OCI-LY1 (cell line): ENCODE measurements around the gene HACE1.

Experiments used
- H2AFZ ChIP-seq: fragments of 200-600 bp; sonication (generic), shearing (Covaris generic); 2 replicates; pipeline ENCODE4 v1.6.0; 2014; ENCODE audit warnings: antibody characterized with exemption, mild to moderate bottlenecking, low read length
- H3F3A ChIP-seq: fragments of 200-600 bp; sonication (generic), shearing (Covaris generic); 2 replicates; pipeline ENCODE4 v1.6.0; 2014; ENCODE audit warnings: mild to moderate bottlenecking, antibody characterized with exemption, low read length, moderate library complexity; ENCODE audit not compliant: insufficient read depth
- H3K27ac ChIP-seq: fragments of 200-600 bp; sonication (generic); 2 replicates; pipeline ENCODE4 v1.5.1; 2014; ENCODE audit warnings: low read length, mixed run types, mild to moderate bottlenecking, low read depth; ENCODE audit not compliant: poor library complexity, severe bottlenecking
- H3K27me3 ChIP-seq: fragments of 200-600 bp; sonication (generic); 2 replicates; pipeline ENCODE4 v1.6.0; 2014; ENCODE audit warnings: antibody characterized with exemption, mild to moderate bottlenecking, low read length, moderate library complexity; ENCODE audit not compliant: insufficient read depth
- H3K36me3 ChIP-seq: fragments of 200-600 bp; sonication (generic); 2 replicates; pipeline ENCODE4 v1.6.1; 2014; ENCODE audit warnings: mild to moderate bottlenecking, antibody characterized with exemption, low read length, moderate library complexity, mixed read lengths; ENCODE audit not compliant: insufficient read depth
- H3K4me1 ChIP-seq: fragments of 200-600 bp; sonication (generic); 2 replicates; pipeline ENCODE4 v1.5.1; 2014; ENCODE audit warnings: mild to moderate bottlenecking, low read length, moderate library complexity; ENCODE audit not compliant: insufficient read depth, severe bottlenecking
- H3K4me2 ChIP-seq: fragments of 200-600 bp; sonication (generic), shearing (Covaris generic); 2 replicates; pipeline ENCODE4 v1.6.1; 2014; ENCODE audit warnings: low read length
- H3K4me3 ChIP-seq: fragments of 200-600 bp; sonication (generic); 2 replicates; pipeline ENCODE4 v1.5.1; 2014; ENCODE audit warnings: low read length, low read depth, mild to moderate bottlenecking, mixed read lengths; ENCODE audit not compliant: poor library complexity, severe bottlenecking
- H3K79me2 ChIP-seq: fragments of 200-600 bp; shearing (Covaris generic); 2 replicates; pipeline ENCODE4 v1.6.1; 2016; ENCODE audit warnings: mixed run types, low read length, mixed read lengths; ENCODE audit not compliant: insufficient read depth
- H3K9ac ChIP-seq: fragments of 200-600 bp; sonication (generic), shearing (Covaris generic); 2 replicates; pipeline ENCODE4 v1.6.1; 2014; ENCODE audit warnings: mild to moderate bottlenecking, low read length, mixed read lengths
- H3K9me2 ChIP-seq: fragments of 200-600 bp; sonication (generic), shearing (Covaris generic); 2 replicates; pipeline ENCODE4 v1.6.1; 2014; ENCODE audit warnings: low read depth, mild to moderate bottlenecking, low read length, mixed read lengths
- H3K9me3 ChIP-seq: fragments of 200-600 bp; shearing (Covaris generic); 2 replicates; pipeline ENCODE4 v1.6.1; 2014; ENCODE audit warnings: low read length, mixed read lengths
- H4K20me1 ChIP-seq: fragments of 200-600 bp; sonication (generic), shearing (Covaris generic); 2 replicates; pipeline ENCODE4 v1.6.0; 2016; ENCODE audit warnings: mild to moderate bottlenecking, low read length; ENCODE audit not compliant: insufficient read depth
- CTCF ChIP-seq: fragments of 200-600 bp; sonication (generic), shearing (Covaris generic); IDR thresholded peaks from 2 replicates; pipeline ENCODE4 v1.5.1; 2017; ENCODE audit warnings: mild to moderate bottlenecking, antibody characterized with exemption, low read length, moderate library complexity, mixed read lengths
- EZH2 ChIP-seq: fragments of 200-600 bp; sonication (generic), shearing (Covaris generic); IDR thresholded peaks from 2 replicates; pipeline ENCODE4 v1.8.0; 2017; ENCODE audit warnings: borderline replicate concordance, mixed run types, mild to moderate bottlenecking, antibody characterized with exemption, low read length, moderate library complexity, mixed read lengths

HACE1 gene

GRCh38 chr6:104736545-104736944, 123.2 kb downstream of the HACE1 start:
- Histone ChIP-seq H3K27ac (no peak overlapping the region), H3K9me2 (no peaks in the 10 kb centered on the region), H2AFZ (no peak overlapping the region), H3K4me2 (no peak overlapping the region), H3K79me2 (no peaks in the 10 kb centered on the region), H3K4me3 (no peak overlapping the region), H3K27me3 (no peaks in the 10 kb centered on the region), H4K20me1 (no peaks in the 10 kb centered on the region), H3F3A (no peaks in the 10 kb centered on the region), H3K9ac (no peak overlapping the region), H3K36me3 (no peaks in the 10 kb centered on the region), H3K4me1 (no peaks in the 10 kb centered on the region), H3K9me3 (no peaks in the 10 kb centered on the region)
- TF ChIP-seq CTCF (no peak), EZH2 (no peak)

- H3K9me3 ChIP-seq = no peaks in the 10 kb centered on the region
- no peaks in the 10 kb centered on the region for H3K4me1 ChIP-seq
- TF ChIP-seq CTCF = no peak
- TF ChIP-seq EZH2 = no peak
- no peaks in the 10 kb centered on the region for H3K79me2 ChIP-seq
- H3K4me3 ChIP-seq = no peak overlapping the region
- H3K9me2 ChIP-seq = no peaks in the 10 kb centered on the region
- no peak overlapping the region for H3K9ac ChIP-seq
- no peaks in the 10 kb centered on the region for H4K20me1 ChIP-seq
- H3K4me2 ChIP-seq = no peak overlapping the region
- H2AFZ ChIP-seq = no peak overlapping the region
- H3K27me3 ChIP-seq = no peaks in the 10 kb centered on the region
- H3F3A ChIP-seq = no peaks in the 10 kb centered on the region
- H3K36me3 ChIP-seq = no peaks in the 10 kb centered on the region
- H3K27ac ChIP-seq = no peak overlapping the region
Measured at GRCh38 chr6:104730450-104730849, 129.3 kb downstream of the HACE1 start.

GRCh38 chr6:104729433-104729832, 130.3 kb downstream of the HACE1 start:
- H3K79me2 ChIP-seq = no peaks in the 10 kb centered on the region
- H3K9me2 ChIP-seq = no peaks in the 10 kb centered on the region
- H3K27me3 ChIP-seq = no peaks in the 10 kb centered on the region
- H3K4me1 ChIP-seq = no peaks in the 10 kb centered on the region
- no peak for TF ChIP-seq CTCF
- TF ChIP-seq EZH2 = no peak
- no peak overlapping the region for H2AFZ ChIP-seq
- no peaks in the 10 kb centered on the region for H4K20me1 ChIP-seq
- no peaks in the 10 kb centered on the region for H3K9me3 ChIP-seq
- H3K27ac ChIP-seq = no peak overlapping the region
- no peak overlapping the region for H3K9ac ChIP-seq
- H3F3A ChIP-seq = no peaks in the 10 kb centered on the region
- no peaks in the 10 kb centered on the region for H3K36me3 ChIP-seq
- no peak overlapping the region for H3K4me2 ChIP-seq
- no peak overlapping the region for H3K4me3 ChIP-seq
